D721Med (cell line): ENCODE data around the gene DDX47.
"Not testable (repeated sequence)": the region's sequence is repeated elsewhere in the genome, so short reads cannot be mapped to it uniquely, and the experiment has no call there.

Experiments
- DNase-seq: peaks from one replicate; pipeline ENCODE4 v3.0.0; 2011; ENCODE audit warnings: low spot score; ENCODE audit not compliant: insufficient read length
- FAIRE-seq: peaks from 2 replicates; lab custom pipeline; 2011; peaks lifted over from hg19 to GRCh38; lab: Jason Lieb, UNC
- CTCF ChIP-seq: IDR thresholded peaks from 2 replicates; pipeline ENCODE4 v1.5.1; 2012; ENCODE audit warnings: mild to moderate bottlenecking, control low read depth; ENCODE audit not compliant: insufficient read depth; ENCODE audit errors: missing control alignments

DDX47 gene

GRCh38 chr12:12872934-12873275 lies 59.8 kb downstream of the DDX47 start:
- no peak for DNase-seq
- TF ChIP-seq CTCF = no peak
- FAIRE-seq = no peak

GRCh38 chr12:12874029-12874428 lies 60.9 kb downstream of the DDX47 start:
- DNase-seq = no peak
- TF ChIP-seq CTCF = no peak
- FAIRE-seq = no peak

- not testable (repeated sequence) for DNase-seq, FAIRE-seq
These were observed 62.2 kb downstream of the DDX47 start for GRCh38 chr12:12875301-12875700.

- TF ChIP-seq CTCF = no peak
- DNase-seq (no peak), FAIRE-seq (no peak)
These were observed 64.1 kb downstream of the DDX47 start for GRCh38 chr12:12877153-12877768.

- no peak for FAIRE-seq
- DNase-seq = no peak
- TF ChIP-seq CTCF = no peak
These were observed 64.8 kb downstream of the DDX47 start for GRCh38 chr12:12877781-12878455.
